KOPT-K1 (cell line): Measurements from ENCODE around the gene LTV1.

Source experiments
- H3K27ac ChIP-seq: fragments of 200-600 bp; sonication (generic); 2 replicates; pipeline ENCODE4 v1.5.1; 2016; ENCODE audit warnings: antibody characterized with exemption, mild to moderate bottlenecking, low read depth, low read length; ENCODE audit not compliant: poor library complexity, severe bottlenecking
- H3K36me3 ChIP-seq: fragments of 200-600 bp; sonication (generic); 2 replicates; pipeline ENCODE4 v1.5.1; 2017; ENCODE audit warnings: antibody characterized with exemption, mild to moderate bottlenecking, low read length, moderate library complexity; ENCODE audit not compliant: insufficient read depth
- H3K9me3 ChIP-seq: fragments of 200-600 bp; sonication (generic); 2 replicates; pipeline ENCODE4 v1.5.1; 2017; ENCODE audit warnings: antibody characterized with exemption, low read length, mild to moderate bottlenecking; ENCODE audit not compliant: insufficient read depth, poor library complexity, severe bottlenecking

LTV1 gene

GRCh38 chr6:143900358-143900757 is 57.2 kb downstream of the LTV1 start:
- Histone ChIP-seq H3K9me3 (no peaks in the 10 kb centered on the region), H3K36me3 (no peaks in the 10 kb centered on the region), H3K27ac (no peak overlapping the region)

- no peaks in the 10 kb centered on the region for H3K36me3 ChIP-seq
- no peaks in the 10 kb centered on the region for H3K9me3 ChIP-seq
- H3K27ac ChIP-seq = no peak overlapping the region
Measured at GRCh38 chr6:143901885-143902750, 59.0 kb downstream of the LTV1 start.

GRCh38 chr6:143902827-143903226 is 59.7 kb downstream of the LTV1 start:
- Histone ChIP-seq H3K36me3 (no peaks in the 10 kb centered on the region), H3K9me3 (no peaks in the 10 kb centered on the region), H3K27ac (no peak overlapping the region)

GRCh38 chr6:143911028-143911427 is 67.9 kb downstream of the LTV1 start:
- H3K36me3 ChIP-seq = no peaks in the 10 kb centered on the region
- peaks cover 28% of the 10 kb centered on the region for H3K9me3 ChIP-seq
- no peak overlapping the region for H3K27ac ChIP-seq

- Histone ChIP-seq H3K9me3 (peaks cover 28% of the 10 kb centered on the region), H3K27ac (no peak overlapping the region), H3K36me3 (no peaks in the 10 kb centered on the region)
Measured at GRCh38 chr6:143912671-143913070, 69.5 kb downstream of the LTV1 start.
